ENCODE results near the gene DDX52.

The DDX52 gene, protein sequence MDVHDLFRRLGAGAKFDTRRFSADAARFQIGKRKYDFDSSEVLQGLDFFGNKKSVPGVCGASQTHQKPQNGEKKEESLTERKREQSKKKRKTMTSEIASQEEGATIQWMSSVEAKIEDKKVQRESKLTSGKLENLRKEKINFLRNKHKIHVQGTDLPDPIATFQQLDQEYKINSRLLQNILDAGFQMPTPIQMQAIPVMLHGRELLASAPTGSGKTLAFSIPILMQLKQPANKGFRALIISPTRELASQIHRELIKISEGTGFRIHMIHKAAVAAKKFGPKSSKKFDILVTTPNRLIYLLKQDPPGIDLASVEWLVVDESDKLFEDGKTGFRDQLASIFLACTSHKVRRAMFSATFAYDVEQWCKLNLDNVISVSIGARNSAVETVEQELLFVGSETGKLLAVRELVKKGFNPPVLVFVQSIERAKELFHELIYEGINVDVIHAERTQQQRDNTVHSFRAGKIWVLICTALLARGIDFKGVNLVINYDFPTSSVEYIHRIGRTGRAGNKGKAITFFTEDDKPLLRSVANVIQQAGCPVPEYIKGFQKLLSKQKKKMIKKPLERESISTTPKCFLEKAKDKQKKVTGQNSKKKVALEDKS

DNA sequence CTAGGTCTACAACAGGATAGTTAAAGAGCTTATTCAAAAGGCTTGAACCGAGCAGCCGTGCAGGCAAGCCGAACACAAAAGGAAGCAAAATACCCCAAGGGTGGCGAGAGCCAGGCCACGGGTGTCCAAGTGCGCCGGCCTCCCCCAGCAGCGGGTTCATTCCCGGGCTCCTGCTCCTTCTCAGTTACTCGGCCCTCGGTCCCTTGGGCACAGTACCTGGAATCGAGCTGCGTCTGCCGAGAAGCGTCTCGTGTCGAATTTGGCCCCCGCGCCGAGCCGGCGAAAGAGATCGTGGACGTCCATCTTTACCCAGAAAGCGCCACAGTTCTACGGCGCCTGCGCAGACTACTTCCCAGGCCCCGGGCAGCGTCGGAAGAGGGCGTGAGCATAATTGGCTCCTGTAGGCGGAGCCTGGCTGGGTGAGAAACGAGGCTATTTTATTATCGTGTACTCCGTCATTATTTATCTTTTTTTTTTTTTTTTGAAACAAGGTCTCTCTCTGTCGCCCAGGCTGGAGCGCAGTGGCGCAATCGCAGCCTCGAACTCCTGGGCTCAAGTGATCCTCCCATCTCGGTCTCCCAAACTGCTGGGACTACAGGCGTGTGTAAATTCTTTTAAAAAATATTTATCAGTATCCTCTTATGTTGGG lies at the start of gene DDX52:
Gene DDX52 (minus strand): TSS at position 329 of the 649 bp plus-strand sequence. CDS start 26 bp downstream, at position 303.
- peak within 1 kb of the TSS; percentile 31 for H3K9ac ChIP-seq

DNA sequence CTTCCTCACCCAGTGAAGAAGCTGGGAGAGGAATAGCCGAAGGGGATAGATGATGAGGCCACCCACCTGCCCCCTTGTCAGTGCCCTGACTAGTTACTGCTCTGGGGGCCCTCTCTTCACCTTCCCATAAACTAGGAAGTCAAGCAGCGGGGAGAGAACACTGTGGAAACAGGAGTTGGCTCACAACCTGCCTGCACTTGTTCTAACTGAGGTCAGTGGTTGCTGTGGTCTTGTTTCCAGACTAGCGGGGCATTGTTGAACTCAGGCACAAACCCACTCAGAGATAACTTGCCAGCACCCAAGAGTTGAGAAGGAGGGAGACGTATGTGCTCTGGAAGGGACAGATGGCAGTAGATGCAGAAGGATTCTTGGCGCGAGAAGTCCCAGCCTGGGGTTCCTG lies 48.6 kb upstream of the DDX52 start:
- no peaks in the 10 kb centered on the region for H3K36me3 ChIP-seq (ENCODE audit: control insufficient read depth, insufficient read depth, low read length)
- no peak overlapping the region for H3K4me3 ChIP-seq (ENCODE audit: low read depth, low read length)
- no peaks in the 10 kb centered on the region for H3K27me3 ChIP-seq (ENCODE audit: control insufficient read depth, insufficient read depth, low read length)
- TF ChIP-seq, protein P1, sequence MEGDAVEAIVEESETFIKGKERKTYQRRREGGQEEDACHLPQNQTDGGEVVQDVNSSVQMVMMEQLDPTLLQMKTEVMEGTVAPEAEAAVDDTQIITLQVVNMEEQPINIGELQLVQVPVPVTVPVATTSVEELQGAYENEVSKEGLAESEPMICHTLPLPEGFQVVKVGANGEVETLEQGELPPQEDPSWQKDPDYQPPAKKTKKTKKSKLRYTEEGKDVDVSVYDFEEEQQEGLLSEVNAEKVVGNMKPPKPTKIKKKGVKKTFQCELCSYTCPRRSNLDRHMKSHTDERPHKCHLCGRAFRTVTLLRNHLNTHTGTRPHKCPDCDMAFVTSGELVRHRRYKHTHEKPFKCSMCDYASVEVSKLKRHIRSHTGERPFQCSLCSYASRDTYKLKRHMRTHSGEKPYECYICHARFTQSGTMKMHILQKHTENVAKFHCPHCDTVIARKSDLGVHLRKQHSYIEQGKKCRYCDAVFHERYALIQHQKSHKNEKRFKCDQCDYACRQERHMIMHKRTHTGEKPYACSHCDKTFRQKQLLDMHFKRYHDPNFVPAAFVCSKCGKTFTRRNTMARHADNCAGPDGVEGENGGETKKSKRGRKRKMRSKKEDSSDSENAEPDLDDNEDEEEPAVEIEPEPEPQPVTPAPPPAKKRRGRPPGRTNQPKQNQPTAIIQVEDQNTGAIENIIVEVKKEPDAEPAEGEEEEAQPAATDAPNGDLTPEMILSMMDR (IDR thresholded peaks at IDR 0.05) = no peak
- no peak overlapping the region for H3K27ac ChIP-seq
- no peaks in the 10 kb centered on the region for H3K79me2 ChIP-seq
- no peak overlapping the region for H3K4me2 ChIP-seq (ENCODE audit: low read length)
- no peak overlapping the region for H2AFZ ChIP-seq
- H3K9ac ChIP-seq = no peak overlapping the region
- no peaks in the 10 kb centered on the region for H3K4me1 ChIP-seq
- H3K9me3 ChIP-seq (ENCODE audit: control insufficient read depth, low read length) = no peaks in the 10 kb centered on the region

More for the DNA sequence above, at the start of gene DDX52:
- Histone ChIP-seq H2AFZ (peak within 1 kb of the TSS; percentile 92), H3K9me3 (ENCODE audit: control insufficient read depth, low read length) (no peaks in the 10 kb centered on the region), H3K4me1 (peaks cover 5% of the 10 kb centered on the region), H3K27ac (peak within 1 kb of the TSS; percentile 74), H3K27me3 (ENCODE audit: control insufficient read depth, insufficient read depth, low read length) (no peaks in the 10 kb centered on the region), H3K79me2 (peaks cover 9% of the 10 kb centered on the region), H3K4me3 (ENCODE audit: low read depth, low read length) (peak within 1 kb of the TSS; percentile 84), H3K4me2 (ENCODE audit: low read length) (peak within 1 kb of the TSS; percentile 73), H3K36me3 (ENCODE audit: control insufficient read depth, insufficient read depth, low read length) (no peaks in the 10 kb centered on the region)
- TF ChIP-seq, protein P1 (IDR thresholded peaks at IDR 0.05) = peak; percentile 11

DNA sequence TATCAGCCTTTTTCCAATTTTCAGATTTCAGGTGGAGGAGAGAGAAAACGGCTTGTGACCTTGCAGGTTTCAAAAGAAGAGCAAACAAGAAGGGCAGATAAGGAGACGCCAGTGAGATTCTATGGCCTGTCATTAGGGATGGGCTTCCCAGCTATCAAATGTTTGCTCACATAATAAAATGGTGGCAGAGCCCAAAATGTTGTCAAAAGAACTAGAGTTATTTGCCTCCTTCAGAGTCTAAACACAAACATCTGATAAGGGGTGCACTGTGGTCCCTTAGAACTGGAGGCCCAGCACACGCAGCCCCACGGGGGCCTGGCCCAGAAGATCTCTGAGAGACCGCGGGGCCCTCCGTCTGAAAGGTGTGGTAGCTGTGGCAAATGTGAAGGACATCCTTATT lies 46.1 kb upstream of the DDX52 start:
- Histone ChIP-seq H3K9me3 (ENCODE audit: control insufficient read depth, low read length) (no peaks in the 10 kb centered on the region), H3K27ac (no peak overlapping the region)
- TF ChIP-seq, protein P1 (IDR thresholded peaks at IDR 0.05) = no peak

DNA sequence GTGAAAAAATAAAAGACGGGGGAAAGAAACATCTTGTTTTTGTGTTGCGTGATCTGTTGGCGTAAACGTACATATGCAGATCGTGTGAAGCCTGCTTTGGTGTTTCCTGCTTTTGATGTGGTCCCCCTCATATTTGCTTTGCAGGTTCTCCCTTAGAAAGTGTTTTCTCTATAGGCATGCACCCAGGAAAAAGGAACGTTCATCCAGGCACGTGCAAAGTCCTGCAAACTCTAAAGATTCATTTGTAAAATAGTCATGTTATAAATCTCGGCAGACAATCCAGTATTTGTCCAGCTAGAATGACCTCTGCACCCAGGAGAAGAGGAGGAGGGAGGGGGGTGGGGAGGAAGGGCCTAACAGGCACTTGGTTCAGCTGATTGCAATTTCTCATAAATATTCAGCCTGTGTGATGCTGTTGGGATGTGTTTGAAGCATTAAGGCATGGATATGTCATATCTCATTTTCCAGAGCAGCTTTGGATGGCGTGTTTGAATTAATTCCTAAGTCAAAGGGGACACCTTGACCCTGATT lies 40.3 kb upstream of the DDX52 start:
- TF ChIP-seq, protein P1 (IDR thresholded peaks at IDR 0.05) = no peak
- H3K79me2 ChIP-seq = no peaks in the 10 kb centered on the region
- H3K9ac ChIP-seq = no peak overlapping the region
- no peak overlapping the region for H2AFZ ChIP-seq
- no peaks in the 10 kb centered on the region for H3K36me3 ChIP-seq (ENCODE audit: control insufficient read depth, insufficient read depth, low read length)
- H3K9me3 ChIP-seq (ENCODE audit: control insufficient read depth, low read length) = no peaks in the 10 kb centered on the region
- no peak overlapping the region for H3K4me2 ChIP-seq (ENCODE audit: low read length)
- no peak overlapping the region for H3K27ac ChIP-seq
- H3K27me3 ChIP-seq (ENCODE audit: control insufficient read depth, insufficient read depth, low read length) = no peaks in the 10 kb centered on the region
- H3K4me3 ChIP-seq (ENCODE audit: low read depth, low read length) = no peak overlapping the region
- no peaks in the 10 kb centered on the region for H3K4me1 ChIP-seq

More for the DNA sequence above, 46.1 kb upstream of the DDX52 start:
- Histone ChIP-seq H3K27me3 (ENCODE audit: control insufficient read depth, insufficient read depth, low read length) (no peaks in the 10 kb centered on the region), H2AFZ (no peak overlapping the region), H3K4me1 (no peaks in the 10 kb centered on the region), H3K4me3 (ENCODE audit: low read depth, low read length) (no peak overlapping the region), H3K79me2 (no peaks in the 10 kb centered on the region), H3K36me3 (ENCODE audit: control insufficient read depth, insufficient read depth, low read length) (no peaks in the 10 kb centered on the region), H3K9ac (no peak overlapping the region), H3K4me2 (ENCODE audit: low read length) (no peak overlapping the region)

Data from parathyroid adenoma (tissue), 2 donors.